Left renal pelvis (tissue), 4 donors: ENCODE measurements around the gene VAC14. TPM values are rescaled to one million over a fixed set of nuclear protein-coding genes. Genes with fewer than 3 reads are reported as not detected.
A peak's percentile ranks its signal among the peaks of the same experiment; 100 is the strongest.

Experiments
- DNase-seq, 4 donors: peaks; one replicate each; pipeline ENCODE4 v3.0.0-alpha.2; 2013; ENCODE audit warnings: low read depth in 4 of 4, low spot score in 3 of 4
- polyA plus RNA-seq, 4 donors: library from polyadenylated mRNA; unstranded; fragments of 120-200 nt; gene quantifications; one replicate each; pipeline ENCODE4 v1.2.1, GENCODE V29; 2013; ENCODE audit not compliant: insufficient read length in 4 of 4

The VAC14 gene
- polyA plus RNA-seq, 4 donors = 24.3 to 42.0 (median 37.9) TPM

DNA sequence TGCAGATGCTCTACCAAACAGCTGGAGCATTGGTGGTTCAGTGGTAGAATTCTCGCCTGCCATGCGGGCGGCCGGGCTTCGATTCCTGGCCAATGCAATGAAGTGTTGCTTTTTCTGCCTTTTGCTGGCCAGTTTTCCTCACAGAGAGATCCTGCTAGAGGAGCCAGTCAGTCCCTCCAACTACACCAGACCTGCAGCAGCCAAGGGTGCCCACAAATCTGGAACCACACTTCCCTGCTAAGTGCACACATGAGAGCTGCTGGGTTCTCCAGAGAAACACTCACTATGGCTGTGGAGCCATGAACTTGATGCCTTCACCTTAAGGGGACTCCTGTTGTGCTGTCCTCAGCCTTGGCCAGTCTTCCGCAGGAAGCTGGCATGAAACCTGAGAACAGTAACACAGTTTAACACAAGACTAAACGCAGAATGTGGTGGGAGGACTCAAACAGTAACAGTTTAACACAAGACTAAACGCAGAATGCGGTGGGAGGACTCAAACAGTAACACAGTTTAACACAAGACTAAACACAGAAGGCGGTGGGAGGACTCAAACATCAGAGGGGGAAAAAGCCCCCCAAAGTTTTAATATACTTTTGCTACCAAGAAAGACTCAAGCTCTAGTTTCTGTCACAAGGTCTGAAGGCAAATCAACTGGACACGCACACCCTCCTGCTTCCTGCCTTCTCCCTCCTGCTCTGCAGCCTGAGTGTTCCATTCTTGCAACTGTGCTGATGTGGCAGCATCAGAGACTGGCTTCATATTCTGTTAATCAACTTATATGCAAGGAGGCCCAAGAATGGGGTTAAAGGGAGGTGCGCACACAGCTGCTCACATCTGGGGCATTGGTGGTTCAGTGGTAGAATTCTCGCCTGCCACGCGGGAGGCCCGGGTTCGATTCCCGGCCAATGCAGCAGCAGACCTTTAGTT, 12.0 kb downstream of the VAC14 start:
- DNase-seq = peak in 2 of 4 donors; percentile 51 to 58

DNA sequence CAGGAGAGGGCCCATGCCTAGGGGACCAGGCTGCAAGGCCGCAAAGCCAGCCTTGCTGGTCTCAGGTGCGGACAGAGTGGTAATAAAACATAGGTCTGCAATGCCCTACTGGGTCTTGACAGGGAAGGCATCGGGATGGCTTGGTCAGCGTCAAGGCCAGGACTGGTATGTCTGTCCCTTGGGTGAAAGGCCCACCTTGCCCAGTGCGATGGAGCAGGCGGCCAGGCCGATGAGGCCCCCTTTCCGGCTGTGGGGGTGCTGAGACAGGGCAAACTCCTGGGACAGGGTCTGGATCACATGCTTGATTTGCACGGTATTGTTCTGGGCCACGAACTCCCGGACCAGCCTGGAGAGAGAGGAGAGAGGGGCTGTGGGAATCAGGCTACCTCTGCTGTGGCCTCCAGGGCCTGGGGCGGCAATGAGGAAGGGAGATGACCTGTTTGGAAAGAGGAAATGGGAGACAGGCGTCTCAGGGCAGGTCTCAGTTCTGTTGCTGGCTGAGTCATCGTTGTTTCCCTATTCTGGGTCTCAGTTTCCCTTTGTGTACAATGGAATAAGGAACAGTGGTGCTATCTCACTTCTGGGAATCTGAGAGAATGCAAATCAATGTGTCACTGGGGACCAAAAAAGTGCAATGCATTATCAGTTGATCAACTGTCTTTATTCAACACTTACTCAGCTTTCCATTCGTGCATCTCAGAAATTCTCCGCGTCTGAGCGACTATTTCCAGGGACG, 14.8 kb downstream of the VAC14 start:
- DNase-seq = no peak

DNA sequence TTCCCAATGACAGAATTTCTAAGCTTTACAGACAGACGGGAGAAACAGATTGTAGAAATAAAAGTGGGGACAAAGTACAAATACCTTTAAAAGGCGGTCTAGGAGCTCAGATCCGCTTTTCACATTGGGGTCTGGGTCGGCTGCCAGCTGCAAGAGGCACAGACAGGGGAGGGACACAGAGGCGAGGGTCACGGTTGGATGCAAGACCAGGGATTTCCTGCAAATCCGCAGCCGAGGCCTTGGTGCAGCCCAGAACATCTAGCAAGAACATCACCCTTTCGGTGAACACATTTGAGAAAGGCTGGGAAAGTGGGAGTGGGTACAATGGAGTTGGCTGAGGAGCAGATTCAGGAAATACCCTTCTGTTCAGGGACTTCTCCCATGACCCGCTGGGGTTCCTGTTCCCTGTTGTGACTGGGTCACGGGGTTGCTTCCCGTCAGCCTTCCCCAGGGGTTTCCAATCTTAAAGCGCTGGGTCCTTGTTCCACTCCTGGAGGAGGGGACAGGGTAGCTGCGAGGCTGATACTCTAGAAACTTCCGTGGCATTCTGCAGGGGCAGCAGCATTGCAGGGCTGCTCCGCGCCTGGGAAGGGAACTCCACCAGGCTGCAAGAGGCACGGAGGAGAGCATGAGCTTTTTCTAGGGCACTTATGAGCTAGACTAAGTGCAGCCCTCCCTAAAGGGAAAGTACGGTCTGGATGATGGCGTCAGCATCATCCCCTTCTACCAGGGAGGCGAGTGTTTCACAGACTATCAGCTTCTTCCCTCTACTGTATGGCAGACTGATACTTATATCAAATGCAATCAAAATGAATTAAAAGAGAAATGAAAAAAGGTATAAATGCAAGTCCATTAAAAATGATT, 16.0 kb downstream of the VAC14 start:
- DNase-seq = no peak

DNA sequence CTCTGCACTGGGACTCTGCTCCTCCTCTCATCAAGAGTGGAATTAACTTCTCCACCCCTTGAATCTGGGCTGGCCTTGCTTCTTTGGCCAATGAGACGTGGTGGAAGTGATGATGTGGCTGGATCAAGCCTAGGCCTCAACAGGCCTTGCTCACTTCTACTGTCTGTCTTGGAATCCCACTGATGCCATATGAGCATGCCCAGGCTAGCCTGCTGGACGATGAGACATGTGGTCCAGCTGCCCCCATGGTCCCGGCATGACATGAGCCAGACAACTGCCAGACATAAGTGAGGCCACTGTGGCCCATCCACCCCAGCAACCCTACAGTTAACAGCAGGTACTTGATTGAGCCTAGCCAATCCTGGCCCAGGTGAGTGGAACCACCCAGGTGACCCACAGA, 18.7 kb downstream of the VAC14 start:
- no peak for DNase-seq

DNA sequence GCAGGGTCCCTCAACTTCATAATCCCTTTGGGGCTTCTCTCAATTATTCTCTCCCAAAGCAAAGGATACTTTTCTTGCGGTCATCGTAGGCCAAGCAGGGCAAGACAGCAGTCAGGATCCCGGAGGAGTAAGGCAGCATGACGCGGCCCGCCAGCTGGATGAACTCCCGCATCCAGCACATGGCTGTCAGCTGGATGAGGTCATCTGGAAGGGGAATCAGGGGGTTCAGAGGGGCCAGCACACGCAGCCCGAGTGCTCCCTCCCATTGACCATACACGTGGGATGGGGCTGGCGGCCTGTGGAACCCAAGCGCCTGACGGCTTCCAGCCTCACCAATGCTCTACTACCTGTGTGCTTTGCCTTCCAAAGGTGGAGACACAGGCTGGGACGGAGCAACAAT, 19.2 kb downstream of the VAC14 start:
- DNase-seq = no peak

DNA sequence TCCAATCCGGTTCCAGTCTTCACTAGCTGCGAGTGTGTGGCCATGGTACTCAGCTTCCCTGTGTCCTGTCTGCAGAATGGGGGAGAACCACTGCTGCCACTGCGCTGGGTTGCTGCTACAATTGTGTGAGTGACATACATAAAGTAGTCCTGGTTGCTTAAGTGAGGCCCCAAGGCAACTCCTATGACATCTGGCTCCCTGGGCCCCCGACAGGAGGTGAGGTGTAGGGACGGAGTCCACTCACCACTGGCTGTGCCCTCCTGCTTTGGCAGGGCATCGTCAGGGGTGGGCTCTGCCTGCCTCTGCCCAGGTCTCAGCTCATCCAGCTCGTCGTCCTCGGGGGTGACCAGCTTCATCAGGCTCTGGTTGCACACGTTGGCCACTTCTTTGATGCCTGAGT, 20.4 kb downstream of the VAC14 start:
- no peak for DNase-seq

DNA sequence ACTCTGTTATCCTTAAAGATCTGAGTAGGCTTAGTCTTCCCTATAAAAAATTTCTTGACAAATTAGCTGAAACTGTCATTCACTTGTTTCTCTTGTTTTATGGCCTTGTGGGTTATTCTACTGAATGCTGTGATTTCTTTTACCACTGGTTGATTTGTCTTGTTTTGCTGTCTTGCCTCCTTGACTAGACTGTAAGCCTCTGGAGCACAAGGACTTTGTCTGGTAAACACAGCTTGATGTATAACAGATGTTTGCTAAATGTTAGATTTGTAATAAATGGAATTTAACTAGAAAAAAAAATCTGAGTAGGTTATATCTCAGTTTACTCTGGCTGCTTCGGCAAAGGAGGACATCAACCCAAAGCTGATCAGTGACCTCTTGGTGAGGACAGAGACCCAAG, 21.6 kb downstream of the VAC14 start:
- DNase-seq = no peak

DNA sequence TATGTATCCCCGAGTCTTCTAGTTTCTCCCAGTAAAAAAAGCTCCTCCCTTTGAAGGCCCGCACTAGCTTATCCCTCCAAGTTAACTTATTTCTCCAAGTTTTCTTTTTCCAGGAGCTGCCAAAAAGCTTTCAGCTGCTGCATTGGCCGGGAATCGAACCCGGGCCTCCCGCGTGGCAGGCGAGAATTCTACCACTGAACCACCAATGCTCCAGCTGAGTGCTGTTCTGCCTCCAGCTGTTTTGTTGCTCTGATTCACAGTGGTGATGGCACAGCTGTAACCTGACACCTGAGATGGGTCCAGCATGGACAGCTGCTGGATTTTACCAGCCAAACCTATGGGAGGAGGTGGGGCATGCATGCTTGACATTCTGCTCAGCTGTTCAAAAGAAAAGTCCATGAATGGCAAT, 22.1 kb downstream of the VAC14 start:
- DNase-seq = peak; percentile 61 to 79 (median 73)

DNA sequence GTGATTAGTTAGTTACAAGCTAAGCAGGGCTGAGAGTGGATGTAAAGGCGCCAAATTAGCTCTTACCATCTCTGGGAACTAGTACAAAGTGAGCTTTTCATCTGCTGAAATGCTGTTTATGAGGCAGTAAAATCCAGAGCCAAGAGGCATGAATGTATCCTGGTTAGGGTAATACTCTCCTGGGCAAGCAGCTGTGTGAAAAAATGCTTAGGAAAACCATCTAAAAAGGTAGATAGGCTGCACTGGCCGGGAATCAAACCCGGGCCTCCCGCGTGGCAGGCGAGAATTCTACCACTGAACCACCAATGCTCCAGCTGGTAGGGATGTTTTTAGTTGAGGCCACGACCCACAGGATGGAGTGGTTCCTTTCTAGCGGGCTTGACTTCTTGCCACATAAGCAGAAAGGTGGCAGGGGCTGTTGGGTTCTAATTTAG, 23.0 kb downstream of the VAC14 start:
- DNase-seq = no peak

DNA sequence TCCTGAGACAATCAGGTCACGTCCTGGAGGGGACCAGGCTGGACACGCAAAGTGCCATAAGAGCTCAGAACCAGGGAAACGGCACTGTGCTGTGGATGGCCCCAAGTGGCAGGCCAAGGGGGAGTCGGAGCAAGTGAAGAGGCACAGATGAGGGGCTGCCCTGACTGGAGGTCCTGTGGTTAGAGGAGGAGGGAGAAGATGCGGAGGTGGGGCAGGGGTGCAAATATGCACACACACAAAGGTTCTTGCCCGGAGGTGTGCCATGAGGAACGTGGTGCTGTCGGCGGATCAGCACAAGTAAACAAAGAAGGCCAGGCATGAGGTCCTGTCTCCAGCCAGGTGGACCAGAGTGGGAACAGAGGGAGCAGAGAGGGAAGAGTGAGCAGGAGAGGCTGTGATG, 23.5 kb downstream of the VAC14 start:
- no peak for DNase-seq

DNA sequence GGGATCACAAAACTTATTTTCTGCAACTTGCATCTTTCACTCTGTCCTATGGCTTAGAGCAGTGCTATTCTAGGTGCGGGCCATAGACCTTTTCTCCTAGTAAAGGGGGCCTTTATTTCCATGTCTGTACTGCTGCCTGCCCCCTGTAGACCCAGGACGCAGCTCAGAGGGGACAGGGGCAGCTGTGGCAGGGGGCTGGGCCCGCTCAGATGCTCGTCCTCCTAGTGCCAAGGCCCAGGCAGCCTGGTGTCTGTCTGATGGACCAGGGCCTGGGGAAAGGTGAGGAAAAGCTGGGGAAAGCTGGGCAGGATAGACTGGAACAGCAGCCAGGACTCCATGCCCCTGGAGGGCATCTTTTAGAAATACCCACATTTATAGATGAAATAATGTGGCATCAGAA, 25.6 kb downstream of the VAC14 start:
- no peak for DNase-seq

DNA sequence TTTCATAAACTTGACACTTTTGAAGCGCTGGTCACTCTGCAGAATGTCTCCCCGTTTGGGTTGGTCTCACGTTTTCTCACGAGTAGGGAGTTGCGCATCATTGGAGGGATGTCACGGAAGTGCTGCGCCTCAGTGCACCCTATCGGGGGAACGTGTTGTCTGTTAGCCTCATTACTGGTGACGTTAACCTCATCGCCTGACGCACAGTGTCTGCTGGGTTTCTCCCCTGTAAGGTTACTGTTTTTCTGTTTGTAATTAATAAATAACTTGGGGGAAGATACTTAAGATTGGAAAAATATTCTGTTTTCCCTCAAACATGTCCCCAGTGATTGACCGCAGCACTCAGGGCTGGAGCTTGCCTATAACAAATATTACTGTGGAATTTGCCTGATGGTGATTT, 26.7 kb downstream of the VAC14 start:
- no peak for DNase-seq

DNA sequence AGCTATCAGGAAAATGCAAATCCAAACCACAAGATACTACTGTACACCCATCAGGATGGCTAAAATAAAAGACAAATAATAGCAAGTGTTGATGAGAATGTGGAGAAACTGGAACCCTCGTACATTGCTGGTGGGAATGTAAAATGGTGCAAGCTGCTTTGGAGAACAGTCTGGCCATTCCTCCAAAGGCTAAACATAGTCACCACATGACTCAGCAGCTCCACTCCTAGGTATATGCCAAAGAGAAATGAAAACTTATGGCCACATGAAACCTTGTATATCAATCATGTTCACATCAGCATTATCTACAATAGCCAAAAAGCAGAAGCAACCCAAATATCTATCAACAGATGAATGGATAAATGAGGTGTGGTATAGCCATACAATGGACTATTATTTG, 28.5 kb downstream of the VAC14 start:
- DNase-seq = no peak

DNA sequence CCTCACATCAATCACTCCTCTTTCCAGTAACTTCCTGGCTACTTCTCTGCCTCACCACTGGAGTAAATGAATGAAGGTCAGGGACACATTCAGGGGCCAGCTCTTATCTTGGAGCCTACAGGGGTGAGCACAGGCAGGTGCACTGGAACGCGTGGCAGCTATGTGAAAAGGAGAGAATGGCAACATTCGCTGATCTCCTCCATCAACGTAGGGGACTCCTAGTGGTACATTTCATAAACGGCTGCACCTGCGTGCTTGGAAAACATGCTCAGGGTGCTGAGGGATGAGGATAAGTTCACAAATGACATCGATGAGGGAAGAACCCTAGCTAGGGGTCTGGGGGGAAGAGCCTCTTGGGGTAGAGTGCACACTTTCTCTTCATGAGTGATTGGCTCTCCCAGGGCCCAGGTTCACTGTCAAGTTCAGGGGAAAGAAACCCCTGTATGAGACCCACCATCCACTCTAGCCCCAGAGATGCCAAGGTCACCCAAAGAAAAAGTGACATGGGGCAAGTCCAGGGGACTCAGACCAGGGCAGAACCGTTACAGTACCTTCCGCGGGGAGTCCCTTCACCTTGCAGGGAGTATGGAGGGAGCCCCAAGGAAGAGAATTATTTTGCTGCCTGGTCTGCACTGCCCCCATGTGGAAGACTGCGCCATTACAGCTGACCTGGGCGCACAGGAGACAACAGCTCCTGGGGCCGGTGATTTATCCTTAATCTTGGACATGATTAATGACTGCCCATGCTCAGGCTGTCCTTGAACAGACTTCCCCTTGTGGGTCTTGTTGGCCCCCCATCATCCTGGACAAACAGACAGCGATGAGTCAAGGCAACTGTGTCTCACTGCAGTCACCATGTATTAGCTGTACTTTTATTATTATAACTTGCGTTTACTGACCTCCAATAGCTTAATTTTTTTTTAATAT, 30.1 kb downstream of the VAC14 start:
- DNase-seq = no peak

DNA sequence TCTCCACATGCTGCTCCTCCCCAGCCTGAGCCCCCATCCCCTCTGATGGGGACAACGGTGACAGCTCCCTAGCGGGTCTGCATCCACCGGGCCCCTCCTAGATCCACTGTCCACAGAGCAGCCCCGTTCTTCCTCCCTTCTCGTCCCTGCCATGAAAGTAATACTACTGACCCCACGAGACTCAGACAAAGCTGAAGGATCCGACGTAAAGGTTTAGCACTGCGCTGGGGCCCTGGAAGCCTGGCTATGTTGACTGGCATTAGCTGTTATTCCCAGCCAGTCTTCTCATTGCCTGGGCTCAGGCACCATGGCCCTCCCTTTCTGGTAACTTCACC, 30.7 kb downstream of the VAC14 start:
- no peak for DNase-seq

DNA sequence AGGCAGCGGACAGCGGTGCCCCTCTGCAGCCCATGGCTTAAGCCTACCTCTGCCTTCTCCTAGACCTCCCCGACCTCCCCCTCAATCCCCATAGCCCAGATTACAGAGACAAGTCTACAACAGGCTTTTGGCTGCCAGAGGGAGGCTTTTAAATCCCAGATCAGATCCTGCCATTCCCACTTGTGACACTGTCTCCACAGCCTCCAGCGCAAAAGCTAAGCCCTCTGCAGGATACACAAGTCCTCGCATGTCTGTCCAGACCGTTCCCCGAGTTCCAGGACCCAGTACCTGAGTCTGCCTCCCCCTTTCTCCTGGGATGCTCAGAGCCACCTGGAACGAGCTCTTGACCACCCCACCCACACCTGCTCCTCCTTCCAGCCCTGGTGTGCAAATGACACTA, 31.2 kb downstream of the VAC14 start:
- no peak for DNase-seq

DNA sequence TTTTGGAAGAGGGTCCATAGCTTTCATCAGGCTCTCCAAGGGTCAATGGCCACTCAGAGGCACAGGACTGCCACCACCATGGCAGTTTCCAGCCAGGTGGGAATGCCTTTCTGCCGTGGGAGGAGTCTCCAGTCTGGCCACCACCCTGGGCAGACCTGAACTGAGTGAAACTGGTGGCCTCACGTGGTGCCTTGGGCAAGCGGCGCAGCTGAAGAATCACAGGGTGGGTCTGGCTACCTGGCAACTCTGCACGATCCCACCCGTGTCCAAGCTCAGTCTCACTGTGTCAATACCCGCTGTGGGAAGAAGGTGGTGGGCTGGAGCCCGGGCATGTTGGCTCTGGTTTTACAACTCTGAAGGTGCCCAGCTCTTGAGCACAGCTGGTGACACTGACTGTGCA, 31.8 kb downstream of the VAC14 start:
- no peak for DNase-seq

DNA sequence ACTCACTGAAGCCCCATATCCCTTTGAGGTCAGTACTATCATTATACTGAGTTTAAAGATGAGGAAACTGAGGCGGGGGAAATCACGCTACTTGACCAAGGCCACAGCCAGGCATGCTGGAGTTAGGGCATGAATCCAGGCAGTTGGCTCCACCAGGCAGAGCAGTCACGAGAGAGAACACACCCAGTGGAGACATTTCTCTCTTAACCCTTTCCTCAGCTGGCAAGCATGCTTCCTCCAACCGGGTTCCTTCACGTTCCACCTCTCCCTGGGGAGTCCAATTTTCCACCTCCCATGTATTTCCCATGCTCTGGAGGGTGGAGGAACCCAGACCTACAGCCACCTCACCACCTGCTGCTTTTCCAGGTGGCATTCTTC, 32.8 kb downstream of the VAC14 start:
- no peak for DNase-seq

DNA sequence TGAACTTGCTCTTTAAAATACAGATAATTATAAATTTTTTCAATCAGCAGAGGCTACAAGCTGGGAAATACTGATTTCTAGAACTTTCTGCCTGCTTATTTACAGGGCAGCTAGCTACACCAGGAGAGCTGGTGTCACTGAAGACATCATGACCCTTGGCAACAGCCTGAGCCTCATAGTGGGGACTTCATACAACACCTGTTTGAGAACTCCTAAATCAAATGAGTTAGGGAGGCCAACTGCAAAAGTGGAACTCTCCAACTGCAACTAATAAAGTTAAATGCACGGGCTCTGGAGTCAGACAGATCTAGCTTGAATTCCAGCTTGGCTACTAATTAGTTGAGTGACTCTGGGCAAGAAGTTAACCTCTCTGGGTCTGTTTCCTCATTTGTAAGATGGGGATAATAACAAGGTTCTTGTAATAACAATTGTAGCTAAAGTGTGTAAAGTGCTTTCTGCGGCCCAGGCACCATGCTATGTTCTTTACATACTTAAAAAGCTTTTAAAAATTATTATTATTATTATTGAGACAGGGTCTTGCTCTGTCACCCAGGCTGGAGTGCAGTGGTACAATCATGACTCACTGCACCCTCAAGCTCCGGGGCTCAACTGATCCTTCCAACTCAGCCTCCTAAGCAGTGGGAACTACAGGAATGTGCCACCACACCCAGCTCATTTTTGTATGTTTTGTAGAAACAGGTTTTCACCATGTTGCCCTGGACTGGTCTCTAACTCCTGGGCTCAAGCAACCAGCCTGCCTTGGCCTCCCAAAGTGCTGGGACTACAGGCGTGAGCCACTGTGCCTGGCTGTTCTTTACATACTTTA, 33.4 kb downstream of the VAC14 start:
- no peak for DNase-seq
